Psoas muscle (tissue), 8 donors: Measurements from ENCODE around the gene DNA2. TPM values are rescaled to one million over a fixed set of nuclear protein-coding genes. Genes with fewer than 3 reads are reported as not detected.
A peak's percentile ranks its signal among the peaks of the same experiment; 100 is the strongest.
"Not testable (repeated sequence)": the region's sequence is repeated elsewhere in the genome, so short reads cannot be mapped to it uniquely, and the experiment has no call there.

Experiments
- ATAC-seq, 4 donors: fragments of 200-7000 bp; cut with Tn5 transposase; one replicate each; pipeline ENCODE4 v1.9.1; 2020; ENCODE audit warnings: moderate library complexity in 3 of 4, mild to moderate bottlenecking in 2 of 4
- DNase-seq, 2 donors: peaks; one replicate each; pipeline ENCODE4 v3.0.0-alpha.2; 2020
- H3K27ac ChIP-seq: fragments of 200-600 bp; one replicate; pipeline ENCODE4 v1.8.0; 2022
- H3K27me3 ChIP-seq, 3 donors: fragments of 200-600 bp in 1 of 3; one replicate each; pipeline versions ENCODE4 v1.6.1 to v1.8.0; 2013 to 2022; ENCODE audit warnings: low read length in 2 of 3, mild to moderate bottlenecking in 2 of 3, moderate library complexity in 1 of 3; ENCODE audit not compliant: insufficient read depth in 3 of 3
- H3K36me3 ChIP-seq, 2 donors: fragments of 200-600 bp in 1 of 2; one replicate each; pipeline versions ENCODE4 v1.6.1 to v1.8.0; 2013 to 2022; ENCODE audit warnings: low read depth in 1 of 2, mild to moderate bottlenecking in 1 of 2, moderate library complexity in 1 of 2; ENCODE audit not compliant: insufficient read depth in 1 of 2
- H3K4me1 ChIP-seq: fragments of 200-600 bp; one replicate; pipeline ENCODE4 v1.8.0; 2022
- H3K4me3 ChIP-seq: fragments of 200-600 bp; one replicate; pipeline ENCODE4 v1.8.0; 2022; ENCODE audit warnings: mild to moderate bottlenecking
- H3K9me3 ChIP-seq: fragments of 200-600 bp; one replicate; pipeline ENCODE4 v1.8.0; 2022
- CTCF ChIP-seq: fragments of 200-600 bp; IDR thresholded peaks from one replicate; pipeline ENCODE4 v1.8.0; 2022; ENCODE audit warnings: antibody characterized with exemption
- WGBS, 3 donors: extraction: QIAGEN DNeasy Blood & Tissue Kit; methylation state at CpG; one replicate each; pipeline versions ENCODE4 v1.1.6 to v1.1.7; 2013; 5-methylcytosine and 5-hydroxymethylcytosine counted together
- intact Hi-C, 2 donors: fragments of 100-400 bp; cut with DNase I; formaldehyde crosslinking; loops; one replicate each; pipeline versions ENCODE4 v1.11.0 to v1.14.2; 2022
- long read RNA-seq, 2 donors: library from polyadenylated mRNA; unstranded; transcript quantifications; one replicate each; pipeline ENCODE4 v2.0.0, GENCODE V29; 2021
- polyA plus RNA-seq, 3 donors: library from polyadenylated mRNA; stranded (reverse); fragments of 200-250 nt; gene quantifications; one replicate each; pipeline ENCODE4 v1.2.3, GENCODE V29; 2013
- total RNA-seq, 4 donors: library from RNA; stranded (reverse); fragmentation: NEBNext Ultra II Directional in 2 of 4; extraction: Animal tissue kit (Norgen Biotek cat#: 25700) in 2 of 4; gene quantifications; one replicate each; pipeline versions ENCODE4 v1.2.1 to v1.2.4, GENCODE V29; 2021 to 2023
- donor health status: healthy with polysubstance abuse.
- donor health status: DM: no; HTN: no; CAD: no; lungs with moderate emphysema.
- donor health status: Bipolar disorder and iron deficiency.
- donor health status: healthy.
- donor health status: DM: yes; HTN: yes; CAD: no.
- donor health status: DM: no; HTN: no; CAD: no.
- donor health status: DM: no; HTN: no; CAD: no.
- donor health status: DM: yes; HTN: yes; CAD: no.

DNA2 gene, protein sequence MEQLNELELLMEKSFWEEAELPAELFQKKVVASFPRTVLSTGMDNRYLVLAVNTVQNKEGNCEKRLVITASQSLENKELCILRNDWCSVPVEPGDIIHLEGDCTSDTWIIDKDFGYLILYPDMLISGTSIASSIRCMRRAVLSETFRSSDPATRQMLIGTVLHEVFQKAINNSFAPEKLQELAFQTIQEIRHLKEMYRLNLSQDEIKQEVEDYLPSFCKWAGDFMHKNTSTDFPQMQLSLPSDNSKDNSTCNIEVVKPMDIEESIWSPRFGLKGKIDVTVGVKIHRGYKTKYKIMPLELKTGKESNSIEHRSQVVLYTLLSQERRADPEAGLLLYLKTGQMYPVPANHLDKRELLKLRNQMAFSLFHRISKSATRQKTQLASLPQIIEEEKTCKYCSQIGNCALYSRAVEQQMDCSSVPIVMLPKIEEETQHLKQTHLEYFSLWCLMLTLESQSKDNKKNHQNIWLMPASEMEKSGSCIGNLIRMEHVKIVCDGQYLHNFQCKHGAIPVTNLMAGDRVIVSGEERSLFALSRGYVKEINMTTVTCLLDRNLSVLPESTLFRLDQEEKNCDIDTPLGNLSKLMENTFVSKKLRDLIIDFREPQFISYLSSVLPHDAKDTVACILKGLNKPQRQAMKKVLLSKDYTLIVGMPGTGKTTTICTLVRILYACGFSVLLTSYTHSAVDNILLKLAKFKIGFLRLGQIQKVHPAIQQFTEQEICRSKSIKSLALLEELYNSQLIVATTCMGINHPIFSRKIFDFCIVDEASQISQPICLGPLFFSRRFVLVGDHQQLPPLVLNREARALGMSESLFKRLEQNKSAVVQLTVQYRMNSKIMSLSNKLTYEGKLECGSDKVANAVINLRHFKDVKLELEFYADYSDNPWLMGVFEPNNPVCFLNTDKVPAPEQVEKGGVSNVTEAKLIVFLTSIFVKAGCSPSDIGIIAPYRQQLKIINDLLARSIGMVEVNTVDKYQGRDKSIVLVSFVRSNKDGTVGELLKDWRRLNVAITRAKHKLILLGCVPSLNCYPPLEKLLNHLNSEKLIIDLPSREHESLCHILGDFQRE
- total RNA-seq (1 to 10 TPM; 1.6 to 3.8 (median 1.9) TPM), polyA plus RNA-seq (1 to 10 TPM in 2 of 3 donors, under 1 TPM in 1; 0.56 to 1.8 (median 1.5) TPM)
- long read RNA-seq, donor 1: 0 reads
- long read RNA-seq, donor 2: 0 reads

DNA sequence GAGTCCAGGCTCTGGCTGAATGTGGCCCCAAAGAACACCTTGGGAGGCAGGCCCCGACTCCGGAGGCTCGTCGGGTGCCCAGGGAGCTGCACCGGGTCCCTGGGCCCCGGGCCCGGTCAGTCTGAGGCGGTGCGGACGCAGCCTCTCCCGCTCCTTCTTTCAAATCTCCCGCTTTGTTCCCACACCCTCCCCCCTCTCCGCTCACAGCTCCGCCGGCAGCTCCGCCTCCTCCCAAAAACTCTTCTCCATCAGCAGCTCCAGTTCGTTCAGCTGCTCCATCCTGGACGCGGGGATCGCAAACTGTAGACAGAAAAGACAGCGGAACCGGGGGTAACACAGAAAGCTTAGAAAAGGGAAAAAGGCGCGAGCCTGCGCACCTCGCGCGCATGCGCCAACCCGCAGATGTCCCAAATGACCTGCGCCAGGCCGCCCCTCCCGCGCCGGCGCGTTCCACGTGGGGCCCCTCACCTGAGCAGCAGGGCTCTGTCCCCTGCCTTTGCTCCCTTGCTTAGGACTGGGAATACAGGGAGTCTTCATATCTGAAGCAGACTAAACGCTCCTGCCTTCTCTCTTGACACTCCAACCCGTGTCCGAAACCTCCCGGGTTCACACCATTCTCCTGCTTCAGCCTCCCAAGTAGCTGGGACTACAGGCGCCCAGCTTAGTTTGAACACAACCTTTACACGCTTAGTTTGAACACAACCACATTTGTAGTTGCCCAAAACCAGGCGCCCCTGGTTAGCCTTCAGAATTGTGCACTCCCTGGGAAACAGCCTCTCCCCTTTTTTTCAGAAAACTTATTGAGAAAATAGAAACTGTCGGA, at the start of gene DNA2:
Gene DNA2 (minus strand): TSS at position 388 of the 823 bp plus-strand sequence. CDS start 109 bp downstream, at position 279.
- ATAC-seq (peak; percentile 70 to 95 (median 80)), DNase-seq (peak; percentile 41 to 81)
- WGBS, 3 donors: 2 to 3% (median 2%) methylated on average over 46 of the region's 46 CpGs
- Histone ChIP-seq H3K4me3 (peak within 1 kb of the TSS; percentile 81), H3K9me3 (no peaks in the 10 kb centered on the region), H3K4me1 (peaks cover 8% of the 10 kb centered on the region), H3K36me3 (peaks cover 0 to 16% of the 10 kb centered on the region in 2 donors), H3K27ac (peak within 1 kb of the TSS; percentile 15), H3K27me3 (no peaks in the 10 kb centered on the region)
- intact Hi-C loops: no loop called here
- TF ChIP-seq CTCF: no peak

- peaks cover 3 to 58% of the 10 kb centered on the region in 2 donors for H3K36me3 ChIP-seq
- H3K4me3 ChIP-seq: not testable (repeated sequence)
- 94 to 98% (median 98%) methylated on average over 11 of the region's 11 CpGs for WGBS, 3 donors
Observed at GRCh38 chr10:68518609-68519008, 46.8 kb upstream of the DNA2 start.

GRCh38 chr10:68517188-68517587, 45.4 kb upstream of the DNA2 start:
- no peak overlapping the region for H3K27ac ChIP-seq
- H3K27me3 ChIP-seq: no peaks in the 10 kb centered on the region
- intact Hi-C loops: no loop called here
- ATAC-seq: no peak
- no peak for TF ChIP-seq CTCF
- 89 to 92% (median 90%) methylated on average over 5 of the region's 5 CpGs for WGBS, 3 donors
- peaks cover 0 to 50% of the 10 kb centered on the region in 2 donors for H3K36me3 ChIP-seq
- H3K4me1 ChIP-seq: no peaks in the 10 kb centered on the region
- DNase-seq: no peak
- H3K9me3 ChIP-seq: no peaks in the 10 kb centered on the region
- no peak overlapping the region for H3K4me3 ChIP-seq

More at GRCh38 chr10:68518609-68519008, 46.8 kb upstream of the DNA2 start:
- ATAC-seq, DNase-seq, H3K27me3 ChIP-seq, H3K4me1 ChIP-seq, H3K9me3 ChIP-seq, intact Hi-C loops, H3K27ac ChIP-seq: not testable (repeated sequence)

- intact Hi-C loops: no loop called here
- no peak for ATAC-seq
- Histone ChIP-seq H3K9me3 (no peaks in the 10 kb centered on the region), H3K36me3 (peaks cover 0 to 46% of the 10 kb centered on the region in 2 donors), H3K4me3 (no peak overlapping the region), H3K4me1 (no peaks in the 10 kb centered on the region), H3K27ac (no peak overlapping the region), H3K27me3 (no peaks in the 10 kb centered on the region)
- 47 to 56% (median 48%) methylated on average over 4 of the region's 4 CpGs for WGBS, 3 donors
- DNase-seq: no peak
- TF ChIP-seq CTCF: no peak
Observed at GRCh38 chr10:68516766-68517165, 45.0 kb upstream of the DNA2 start.

DNA sequence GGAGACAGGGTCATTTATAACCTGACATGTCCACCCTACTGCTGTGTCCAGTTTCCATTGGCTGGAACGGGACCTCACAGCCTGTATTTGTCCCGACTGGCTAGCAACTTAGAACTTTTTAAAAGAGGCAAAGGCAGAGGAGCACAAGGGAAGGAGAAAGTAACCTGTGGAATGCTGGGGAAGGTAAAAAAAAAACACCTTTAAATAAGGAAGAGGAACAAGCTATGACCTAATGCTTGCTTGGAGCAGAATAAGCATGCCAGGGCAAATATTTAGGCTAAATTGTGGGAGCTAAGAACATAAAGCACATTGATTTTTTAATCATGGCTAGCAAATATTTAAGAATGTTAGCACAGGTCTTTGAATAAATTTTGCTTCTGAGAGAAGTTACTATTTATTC, 44.4 kb upstream of the DNA2 start:
- intact Hi-C loops, H3K4me3 ChIP-seq, H3K27ac ChIP-seq, DNase-seq, H3K9me3 ChIP-seq, H3K27me3 ChIP-seq, ATAC-seq, H3K4me1 ChIP-seq: not testable (repeated sequence)
- 76 to 92% (median 86%) methylated on average over 2 of the region's 2 CpGs for WGBS, 3 donors
- peaks cover 0 to 48% of the 10 kb centered on the region in 2 donors for H3K36me3 ChIP-seq
